ENCODE results near the gene PUM1.

PUM1 gene

DNA sequence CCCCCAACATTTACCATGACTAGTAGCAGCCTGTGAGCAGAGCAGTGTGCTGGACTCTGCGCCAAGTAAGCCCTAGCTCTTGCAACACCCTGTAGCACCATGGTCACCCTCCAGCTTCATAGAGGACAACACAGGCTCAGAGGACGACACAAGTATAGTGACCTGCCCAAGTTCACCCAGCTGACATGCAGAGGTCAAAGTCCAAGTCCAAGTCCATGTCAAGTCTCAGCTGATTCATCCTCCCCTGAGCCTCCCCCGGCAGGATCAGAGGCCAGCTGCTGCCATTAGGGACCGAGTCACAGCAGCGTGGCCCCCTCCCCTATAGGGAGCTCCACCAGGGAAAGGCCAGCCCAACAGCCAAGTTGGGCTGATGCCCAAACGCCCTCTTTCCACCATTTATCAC, 172.8 kb downstream of the PUM1 start:
- no peak for DNase-seq (ENCODE audit: low spot score)

DNA sequence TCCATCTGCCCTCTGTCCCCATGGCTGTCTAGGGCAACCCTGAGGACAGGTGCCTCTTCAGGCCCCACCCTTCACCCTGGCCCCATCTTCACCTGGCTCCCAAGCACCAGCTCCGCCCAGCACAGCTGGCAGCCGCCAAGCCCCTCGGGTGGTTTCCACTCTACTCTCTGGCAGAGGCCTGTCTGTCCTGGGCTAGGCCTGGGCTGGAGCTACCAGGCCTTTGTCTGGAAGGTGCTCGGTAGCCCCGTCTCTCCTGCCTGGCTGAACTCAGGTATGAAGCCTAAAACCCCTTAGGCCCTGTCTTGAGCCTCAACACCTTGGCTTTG, 174.3 kb downstream of the PUM1 start:
- DNase-seq (ENCODE audit: low spot score): no peak

DNA sequence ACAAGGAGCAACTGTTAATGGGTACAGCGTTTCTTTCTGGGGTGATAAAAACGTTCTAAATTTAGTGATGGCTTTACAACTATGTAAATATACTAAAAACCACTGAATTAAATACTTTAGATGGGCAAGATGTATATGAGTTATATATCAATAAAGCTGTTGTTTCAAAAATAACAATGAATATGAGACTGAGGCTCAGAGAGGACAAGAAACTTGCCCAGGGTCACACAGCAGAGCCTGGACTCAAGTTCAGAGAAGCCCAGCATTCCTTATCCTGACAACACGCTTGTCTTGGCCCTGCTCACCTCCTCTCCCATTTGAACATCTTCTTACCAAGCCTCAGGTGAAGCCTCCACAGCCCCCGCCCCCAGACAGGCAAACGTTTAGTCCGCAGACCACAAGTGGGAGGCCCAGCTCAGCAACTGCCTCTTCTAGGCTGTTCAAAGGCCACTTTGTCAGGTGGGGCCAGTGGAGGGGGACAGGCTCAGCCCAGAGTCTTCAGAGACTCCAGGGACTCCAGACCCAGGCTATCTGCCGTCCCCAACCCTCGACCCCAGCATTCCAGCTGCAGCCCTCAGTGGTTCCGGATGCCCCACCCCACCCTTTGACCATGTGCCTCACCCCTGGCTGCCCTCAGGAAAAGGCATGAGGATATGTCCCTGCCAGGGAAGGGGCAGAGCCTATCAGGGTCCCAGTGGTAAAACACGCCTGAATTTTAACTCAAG, 174.9 kb downstream of the PUM1 start:
- no peak for DNase-seq (ENCODE audit: low spot score)

DNA sequence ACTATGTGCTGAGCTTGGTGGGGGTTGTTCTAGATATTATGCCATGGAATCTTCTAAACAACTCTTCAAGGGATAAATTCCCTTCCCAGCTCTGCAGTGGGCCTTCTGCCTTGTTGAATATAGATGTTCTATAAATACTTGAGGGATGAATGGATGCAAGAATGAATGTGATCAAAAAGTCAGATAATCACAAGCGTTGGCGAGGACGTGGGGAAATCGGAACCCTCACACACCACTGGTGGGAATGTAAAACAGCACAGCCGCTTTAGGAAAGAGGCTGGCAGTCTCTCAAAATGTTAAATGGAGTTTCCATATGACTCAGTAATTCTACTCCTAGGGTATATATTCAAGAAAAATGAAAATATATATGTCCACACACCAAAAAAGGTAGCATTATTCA, 176.0 kb downstream of the PUM1 start:
- DNase-seq (ENCODE audit: low spot score): no peak

DNA sequence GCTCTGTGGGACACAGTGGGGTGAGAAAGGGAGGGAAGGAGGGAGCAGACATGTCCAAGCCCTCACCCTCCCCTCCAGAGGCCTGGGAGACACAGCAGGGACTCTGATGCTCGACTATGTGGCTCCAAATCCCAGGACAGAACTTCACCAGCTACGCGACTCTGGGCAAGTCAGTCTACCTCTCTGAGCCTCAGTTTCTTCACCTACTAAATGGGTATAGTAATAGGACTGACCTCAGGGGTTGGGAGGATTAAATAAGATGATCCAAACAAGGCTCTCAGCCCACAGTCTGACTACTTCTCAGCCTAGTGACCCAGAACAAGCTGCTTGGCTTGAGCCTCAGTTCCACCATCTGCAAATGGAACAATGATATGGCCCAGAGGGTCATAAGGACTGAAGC, 176.5 kb downstream of the PUM1 start:
- DNase-seq (ENCODE audit: low spot score): no peak

DNA sequence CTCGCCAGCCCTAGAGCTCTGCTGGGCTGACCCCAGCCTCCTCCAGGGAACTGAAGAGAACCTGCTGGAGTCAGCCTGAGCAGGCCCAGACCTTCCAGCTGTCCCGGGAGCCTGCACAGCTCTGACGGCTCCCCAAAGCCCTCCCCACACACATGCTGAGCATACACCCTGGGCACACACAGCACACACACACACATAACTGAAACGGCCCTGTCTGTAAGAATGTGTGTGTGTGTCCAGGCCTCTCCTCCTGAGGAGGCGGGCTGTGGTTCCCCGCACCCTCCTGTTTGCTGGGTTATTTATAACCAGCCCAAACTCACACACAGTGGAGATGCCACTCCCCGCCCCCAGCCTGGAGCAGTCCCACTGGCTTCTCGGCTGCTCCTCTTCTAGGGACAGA, 177.1 kb downstream of the PUM1 start:
- DNase-seq (ENCODE audit: low spot score): no peak

DNA sequence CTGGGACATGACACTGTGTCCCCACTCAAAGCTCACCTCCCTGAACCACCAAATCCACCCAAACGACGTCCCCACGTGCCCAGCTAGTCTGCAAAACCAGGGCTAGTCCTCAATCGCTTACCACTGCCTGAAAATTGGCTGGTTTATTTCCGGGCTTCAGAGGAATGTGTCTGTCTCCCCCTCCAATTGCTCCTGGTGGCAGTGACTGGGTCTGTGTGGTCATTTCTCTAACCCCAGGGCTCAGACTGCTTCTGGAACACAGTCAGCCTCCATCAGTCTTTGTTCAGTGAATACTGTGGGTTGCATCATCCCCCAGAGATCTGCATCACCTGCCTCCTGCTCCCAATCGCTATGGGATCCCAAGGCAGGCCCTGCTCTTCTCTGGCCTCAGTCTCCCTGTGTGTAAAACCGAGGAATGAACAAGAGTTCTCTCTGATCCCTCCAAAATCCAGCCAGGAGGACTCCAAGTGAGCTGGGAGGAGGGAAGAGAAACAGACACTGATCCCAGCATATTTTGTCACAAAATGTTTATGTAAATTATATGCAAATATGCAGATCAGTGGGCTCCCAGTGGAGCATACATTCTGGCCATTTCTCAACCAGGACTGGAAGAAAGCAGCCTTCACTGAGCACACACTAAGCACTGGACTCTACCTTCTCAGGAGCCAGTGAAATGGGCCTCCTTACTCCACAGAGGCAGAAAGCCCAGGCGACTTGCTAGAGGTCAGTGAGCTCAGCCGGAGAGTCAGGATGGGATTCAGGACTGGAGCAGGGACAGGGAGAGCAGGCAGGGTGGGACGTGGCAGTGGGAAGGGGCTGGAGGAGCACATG, 177.8 kb downstream of the PUM1 start:
- DNase-seq (ENCODE audit: low spot score): no peak

DNA sequence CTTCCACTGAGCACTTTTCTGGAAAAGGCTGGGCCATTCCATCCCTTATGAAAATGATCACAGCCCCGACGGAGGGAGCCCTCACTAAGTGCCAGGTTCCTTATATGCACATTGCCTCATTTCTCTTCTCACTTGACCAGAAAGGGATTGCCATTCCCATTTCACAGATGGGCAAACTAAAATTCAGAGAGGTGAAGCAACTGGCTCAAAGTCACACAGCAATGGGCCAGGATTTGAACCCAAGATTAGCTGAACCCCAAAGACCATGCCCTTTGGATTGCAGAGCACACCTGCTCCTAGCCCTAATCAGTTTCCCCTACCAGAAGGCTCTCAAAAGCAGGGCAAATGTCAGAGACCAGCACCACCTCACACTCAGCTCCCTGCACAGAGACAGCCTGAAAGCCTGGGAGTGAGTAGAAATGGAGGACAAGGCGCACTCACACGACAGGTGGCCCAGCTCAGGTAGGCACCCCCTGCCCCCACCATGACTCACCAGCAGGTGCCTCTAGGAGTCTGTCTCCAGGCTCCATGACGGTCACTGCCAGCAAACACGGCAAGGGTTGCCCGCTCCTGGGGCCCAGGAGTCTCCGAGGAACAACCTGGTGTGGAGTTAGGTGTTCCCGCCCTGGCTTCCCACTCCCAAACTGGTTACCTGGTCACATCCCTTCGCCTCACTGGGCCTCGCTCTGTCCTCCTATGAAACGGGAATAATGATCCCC, 178.6 kb downstream of the PUM1 start:
- no peak for DNase-seq (ENCODE audit: low spot score)

DNA sequence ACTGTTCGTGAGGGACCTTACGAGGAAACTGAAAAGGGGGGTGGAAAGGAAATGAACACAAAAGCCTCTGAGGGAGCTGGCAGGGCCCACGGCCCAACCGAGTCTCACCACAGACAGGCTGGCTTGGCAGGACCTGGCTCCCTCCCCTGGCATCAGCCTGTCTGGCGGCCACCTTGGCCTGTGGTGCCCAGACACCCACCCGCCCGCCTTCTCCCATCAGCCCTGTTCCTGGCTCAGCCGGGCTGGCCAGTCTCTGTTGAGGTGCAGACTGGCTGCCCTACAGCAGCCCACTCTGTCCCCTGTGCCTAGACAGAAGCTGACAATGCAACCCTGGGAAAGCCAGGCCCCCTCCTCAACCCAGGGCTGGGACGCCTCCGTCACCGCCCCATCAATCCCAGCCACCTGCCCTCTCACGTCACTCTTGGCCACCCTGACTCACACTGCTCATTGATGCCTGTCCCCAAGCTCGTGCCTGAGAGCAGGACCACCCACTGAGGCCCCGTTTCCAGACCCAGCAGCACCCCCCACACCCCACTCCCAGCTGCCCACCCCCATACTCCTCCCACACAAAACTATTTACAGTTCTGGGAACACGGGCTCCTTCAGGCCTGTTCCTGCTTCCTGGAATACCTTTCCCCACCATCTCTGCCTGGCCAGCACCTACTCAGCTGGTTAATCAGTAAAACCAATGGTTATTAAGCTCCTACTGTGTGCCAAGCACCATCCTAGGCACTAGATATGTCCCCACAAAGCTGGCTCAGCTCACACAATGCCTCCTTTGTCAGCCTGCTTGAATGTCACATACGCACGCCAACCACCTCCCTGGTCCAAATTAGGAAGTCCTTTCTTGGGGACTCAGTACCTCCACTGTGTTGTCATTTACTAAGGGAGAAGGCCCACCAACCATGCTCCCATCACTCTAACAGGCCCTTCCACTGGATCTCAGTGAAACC, 179.7 kb downstream of the PUM1 start:
- no peak for DNase-seq (ENCODE audit: low spot score)

DNA sequence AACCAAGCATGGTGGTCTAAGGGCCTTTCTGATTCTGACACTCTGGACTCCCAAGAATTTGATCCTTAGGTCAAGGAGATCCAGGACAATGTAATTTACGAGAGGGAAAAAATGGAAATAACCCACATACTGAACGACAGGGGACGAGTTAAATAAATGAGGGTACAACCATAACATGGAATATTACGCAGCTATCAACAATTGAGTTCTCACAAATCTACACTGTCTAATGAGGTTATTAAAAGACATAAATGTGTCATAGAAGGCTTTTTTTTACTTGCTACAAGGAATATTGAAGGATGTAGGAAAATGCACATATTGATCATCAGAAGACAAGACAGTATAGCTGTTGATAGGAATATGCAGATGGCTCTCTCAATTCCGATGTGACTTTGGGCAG, 180.8 kb downstream of the PUM1 start:
- DNase-seq (ENCODE audit: low spot score): no peak

DNA sequence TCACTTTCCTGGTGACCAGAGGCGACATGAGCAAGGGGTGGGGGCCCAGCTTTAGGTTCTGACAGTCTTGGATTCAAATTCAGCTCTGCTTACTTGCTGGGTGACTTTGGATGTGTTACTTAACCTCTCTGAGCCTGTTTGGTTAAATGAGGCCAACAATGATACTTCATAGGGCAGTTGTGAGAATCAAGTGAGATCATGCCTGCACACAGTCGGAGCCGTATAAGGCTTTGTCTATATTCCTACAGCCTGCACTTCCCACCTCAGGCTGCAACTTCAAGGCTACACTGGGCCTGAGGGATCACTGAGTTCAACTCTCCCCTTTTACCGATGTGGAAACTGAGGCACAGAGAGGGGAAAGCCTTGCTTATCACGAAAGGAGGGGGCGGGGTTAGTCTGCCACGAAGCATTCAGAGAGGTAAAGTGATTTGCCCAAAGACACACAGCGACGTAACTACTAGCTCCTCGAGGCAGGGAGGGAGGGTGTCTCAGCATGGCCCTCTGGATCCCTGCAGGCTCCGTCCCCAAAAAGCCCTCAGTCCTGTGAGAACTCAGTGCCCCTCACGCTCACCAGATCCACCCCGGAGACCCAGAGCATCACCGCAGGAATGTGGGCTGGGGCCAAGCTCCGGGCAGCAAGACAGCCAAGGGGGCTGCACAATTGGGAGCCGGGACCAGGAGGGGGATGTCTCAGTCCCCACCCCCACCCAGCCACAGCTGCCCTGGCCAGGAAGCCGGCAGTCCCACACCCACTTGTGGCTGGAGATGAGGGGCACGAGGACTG, 181.9 kb downstream of the PUM1 start:
- no peak for DNase-seq (ENCODE audit: low spot score)

DNA sequence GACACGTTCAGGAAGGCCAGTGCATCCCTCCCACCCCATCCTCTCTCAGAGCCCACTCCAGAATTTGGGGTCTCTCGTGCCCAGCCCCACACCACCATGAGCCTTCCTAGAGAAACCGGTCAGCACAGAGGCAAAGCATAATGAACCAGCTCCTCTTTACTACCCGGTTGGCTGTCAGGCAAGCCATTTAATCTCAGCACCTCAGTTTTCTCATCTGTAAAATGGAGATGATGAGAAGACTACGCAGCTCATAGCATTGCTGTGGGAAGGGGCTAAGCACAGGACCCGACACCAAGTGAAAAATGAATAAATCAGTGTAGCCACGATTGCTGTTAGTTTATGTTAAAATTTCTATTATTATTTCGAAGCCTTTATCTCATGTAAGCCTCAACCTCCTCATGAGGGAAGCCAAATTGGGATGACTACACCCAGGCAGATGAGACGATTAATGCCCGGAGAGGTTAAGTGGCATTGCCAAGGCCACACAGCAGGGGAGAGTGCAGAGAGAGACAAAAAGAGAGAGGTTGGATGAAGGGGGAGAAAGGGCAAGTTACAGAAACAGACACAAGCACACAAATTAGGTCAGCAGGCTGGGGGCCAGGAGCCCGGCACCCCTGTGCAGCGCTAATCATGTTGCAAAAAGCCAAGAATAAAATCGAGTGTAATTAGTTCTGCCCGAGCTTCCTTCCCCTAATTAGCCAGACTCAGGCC, 182.7 kb downstream of the PUM1 start:
- no peak for DNase-seq (ENCODE audit: low spot score)

Data from kidney capillary endothelial cell (primary cell).